ENCODE measurements around the gene CDKAL1.
"Not testable (repeated sequence)": the region's sequence is repeated elsewhere in the genome, so short reads cannot be mapped to it uniquely, and the experiment has no call there.

Gene CDKAL1

GRCh38 chr6:20708367-20709124 is 174.3 kb downstream of the CDKAL1 start:
- DNase-seq (ENCODE audit: low read depth), result no peak

GRCh38 chr6:20709451-20709850 is 175.2 kb downstream of the CDKAL1 start:
- no peak for DNase-seq (ENCODE audit: low read depth)

DNA sequence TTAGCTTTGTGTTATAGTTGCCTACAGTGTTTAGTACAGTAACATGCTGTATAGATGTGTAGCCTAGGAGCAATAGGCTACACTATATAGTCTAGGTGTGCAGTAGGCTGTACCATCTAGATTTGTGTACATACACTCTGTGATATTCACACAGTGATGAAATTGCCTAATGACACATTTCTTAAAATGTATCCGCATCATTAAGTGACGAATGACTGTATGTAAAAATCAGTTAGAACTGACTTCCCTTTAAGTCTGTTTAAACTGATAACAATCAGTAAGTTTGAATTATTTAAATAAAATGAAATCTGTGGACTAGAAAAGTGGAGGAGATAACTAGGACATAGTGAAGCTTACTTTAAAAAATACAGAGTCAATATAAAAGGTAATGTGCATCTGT is 176.1 kb downstream of the CDKAL1 start:
- no peak for DNase-seq (ENCODE audit: low read depth)

DNA sequence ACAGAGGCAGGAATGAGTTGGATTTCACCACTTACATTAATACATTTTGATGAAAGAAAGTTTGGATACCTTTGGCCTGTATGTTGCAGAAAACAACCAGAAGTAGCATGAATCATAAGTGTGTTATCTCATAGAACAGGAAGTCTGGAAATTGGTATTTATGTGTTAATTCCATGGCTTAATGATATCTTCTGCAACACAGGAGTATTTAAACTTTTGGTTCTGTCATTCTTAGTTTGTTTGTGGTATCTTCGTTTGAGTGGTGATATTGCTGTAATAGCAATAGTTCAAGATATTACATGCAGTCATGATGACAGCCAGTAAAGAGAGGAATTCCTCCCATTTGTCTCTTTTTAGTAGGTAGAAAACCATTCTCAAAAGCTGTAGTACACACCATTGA is 177.3 kb downstream of the CDKAL1 start:
- DNase-seq (ENCODE audit: low read depth), result no peak

DNA sequence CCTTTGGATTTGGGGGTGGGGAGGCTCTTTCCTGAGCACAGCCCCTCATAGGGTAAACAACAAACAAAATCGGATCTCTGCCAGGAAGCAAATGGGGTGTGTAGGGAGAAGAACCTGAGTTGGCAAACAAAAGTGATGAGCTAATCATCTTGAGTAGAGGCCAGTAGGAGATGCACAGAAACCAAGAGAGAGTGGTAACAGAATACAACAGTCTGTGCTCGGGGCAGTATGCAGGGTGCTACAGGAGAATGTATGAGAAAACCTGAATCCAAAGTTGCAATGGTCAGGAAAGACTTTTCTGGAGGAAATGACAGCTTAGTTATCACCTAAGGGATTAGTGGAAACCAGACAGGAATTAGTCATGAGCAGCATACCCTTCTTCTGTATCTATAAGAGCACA is 177.8 kb downstream of the CDKAL1 start:
- no peak for DNase-seq (ENCODE audit: low read depth)

GRCh38 chr6:20715135-20715806 is 181.0 kb downstream of the CDKAL1 start:
- no peak for DNase-seq (ENCODE audit: low read depth)

- no peak for DNase-seq (ENCODE audit: low read depth)
Observed at GRCh38 chr6:20716865-20717264, 182.6 kb downstream of the CDKAL1 start.

DNA sequence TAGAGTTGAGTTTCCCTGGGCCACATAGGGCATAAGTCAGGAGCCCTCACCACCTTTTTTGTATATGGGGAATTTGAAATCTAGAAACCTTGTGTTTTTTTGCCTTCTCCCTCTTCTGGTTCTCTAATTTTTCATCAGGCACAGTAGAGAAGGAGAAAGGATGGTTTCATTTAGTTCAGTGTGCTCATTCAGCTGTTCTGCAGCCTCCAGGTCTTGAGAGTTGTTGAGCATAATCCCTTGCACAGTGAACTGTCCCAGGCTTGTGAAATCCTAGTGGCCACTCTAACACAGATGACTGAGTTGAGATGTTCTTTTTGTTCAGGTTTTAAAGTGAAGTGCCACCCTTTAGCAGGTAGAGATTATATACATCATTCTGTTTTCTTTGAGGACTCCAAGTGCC is 183.5 kb downstream of the CDKAL1 start:
- no peak for DNase-seq (ENCODE audit: low read depth)

GRCh38 chr6:20718705-20719653 is 184.7 kb downstream of the CDKAL1 start:
- no peak for DNase-seq (ENCODE audit: low read depth)

DNA sequence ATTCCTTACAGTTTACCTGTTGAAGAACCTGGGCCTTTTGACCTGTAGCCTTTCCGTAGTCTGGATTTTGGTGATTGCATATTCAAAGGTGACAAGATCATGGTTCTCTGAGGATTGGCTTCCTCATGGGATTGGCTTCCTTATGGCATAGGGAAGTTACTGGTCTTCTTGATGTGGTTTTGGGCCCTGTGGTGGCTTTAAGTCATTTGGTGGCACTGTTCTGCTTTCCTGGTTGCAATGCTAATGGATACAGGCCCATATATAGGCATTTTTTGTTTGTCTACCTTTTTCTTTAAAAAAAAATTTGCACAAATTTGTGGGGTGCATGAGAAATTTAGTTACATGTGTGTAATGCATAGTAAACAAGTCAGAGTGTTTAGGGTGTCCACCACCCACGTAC is 185.7 kb downstream of the CDKAL1 start:
- DNase-seq (ENCODE audit: low read depth), result no peak

DNA sequence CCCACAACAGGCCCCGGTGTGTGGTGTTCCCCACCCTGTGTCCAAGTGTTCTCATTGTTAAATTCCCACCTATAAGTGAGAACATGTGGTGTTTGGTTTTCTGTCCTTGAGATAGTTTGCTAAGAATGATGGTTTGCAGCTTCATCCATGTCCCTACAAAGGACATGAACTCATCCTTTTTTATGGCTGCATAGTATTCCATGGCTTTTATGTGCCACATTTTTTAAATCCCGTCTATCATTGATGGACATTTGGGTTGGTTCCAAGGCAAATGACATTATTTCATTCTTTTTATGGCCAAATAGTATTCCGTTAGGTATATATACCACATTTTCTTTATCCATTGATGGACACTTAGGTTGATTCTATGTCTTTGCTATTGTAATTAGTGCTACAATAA is 186.9 kb downstream of the CDKAL1 start:
- DNase-seq (ENCODE audit: low read depth), result not testable (repeated sequence)

- DNase-seq (ENCODE audit: low read depth), result no peak
Observed at GRCh38 chr6:20722455-20722854, 188.2 kb downstream of the CDKAL1 start.

DNA sequence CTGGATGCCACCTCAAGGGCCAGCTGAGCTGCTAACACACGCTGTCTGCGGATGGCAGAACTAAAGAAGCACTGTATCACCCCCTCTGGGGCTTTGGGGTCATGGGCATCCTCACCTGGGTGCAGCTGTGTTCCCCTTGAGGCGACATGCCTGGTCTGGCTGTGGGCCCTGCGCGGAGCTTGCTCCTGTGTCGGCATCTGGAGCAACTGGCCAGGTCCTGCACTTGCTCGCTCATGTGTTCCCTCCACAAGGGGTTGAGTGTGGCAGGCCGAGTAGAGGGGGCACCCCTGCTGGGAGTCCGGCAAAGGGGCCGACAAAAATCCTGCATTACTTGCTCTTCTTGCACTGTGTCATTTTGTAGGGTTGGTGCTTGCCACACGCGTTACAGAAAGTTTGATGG is 189.0 kb downstream of the CDKAL1 start:
- no peak for DNase-seq (ENCODE audit: low read depth)

DNA sequence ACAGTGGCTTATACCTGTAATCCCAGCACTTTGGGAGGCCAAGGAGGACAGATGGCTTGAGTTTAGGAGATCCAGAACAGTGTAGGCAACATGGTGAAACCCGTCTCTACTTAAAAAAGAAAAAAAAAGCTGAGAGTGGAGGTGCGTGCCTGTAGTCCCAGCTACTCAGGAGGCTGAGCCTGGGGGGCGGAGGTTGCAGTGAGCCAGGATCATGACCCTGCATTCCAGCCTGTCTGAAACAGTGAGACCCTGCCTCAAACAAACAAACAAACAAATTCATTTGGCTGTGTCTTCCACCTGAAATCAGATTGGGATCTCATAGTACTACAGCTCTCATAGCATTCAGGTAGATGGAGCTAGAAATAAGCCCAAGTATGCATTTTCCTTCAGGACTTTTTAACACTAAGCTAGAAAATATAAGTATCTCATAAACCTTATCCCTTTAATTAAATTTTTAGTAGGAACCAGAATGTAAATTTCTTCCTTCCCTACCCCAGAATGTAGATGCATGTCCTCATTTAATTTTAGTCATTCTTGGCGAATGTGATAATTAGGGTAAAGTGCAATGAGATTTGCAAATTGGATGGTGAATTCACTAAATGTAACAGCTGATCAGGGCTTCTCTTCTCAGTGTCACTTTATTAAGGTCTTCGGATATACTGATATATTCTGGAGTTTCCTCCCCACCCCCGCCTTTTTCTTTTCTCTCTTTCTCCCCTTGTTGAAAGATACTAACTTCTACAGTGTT is 190.4 kb downstream of the CDKAL1 start:
- DNase-seq (ENCODE audit: low read depth), result no peak

- not testable (repeated sequence) for DNase-seq (ENCODE audit: low read depth)
Observed at GRCh38 chr6:20725235-20725634, 191.0 kb downstream of the CDKAL1 start.

DNA sequence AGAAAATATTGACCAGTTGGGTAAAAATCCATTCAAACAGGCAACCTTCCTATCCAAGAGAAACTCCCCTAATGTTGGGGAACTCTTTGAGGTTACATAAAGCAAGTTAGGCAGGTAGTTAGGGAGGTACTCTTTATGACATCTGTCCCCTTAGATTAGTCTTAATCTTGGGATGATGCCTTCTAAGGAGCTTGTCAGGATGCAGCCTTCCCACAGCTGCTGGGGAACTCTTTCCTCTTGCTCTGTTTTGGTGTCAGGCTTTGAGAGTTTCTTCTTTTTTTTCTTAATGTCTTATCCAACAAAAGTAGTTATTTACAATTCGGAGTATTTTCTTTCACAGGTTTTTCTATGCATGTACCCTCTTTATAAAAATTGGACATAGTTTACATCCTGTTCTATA is 194.8 kb downstream of the CDKAL1 start:
- no peak for DNase-seq (ENCODE audit: low read depth)

DNA sequence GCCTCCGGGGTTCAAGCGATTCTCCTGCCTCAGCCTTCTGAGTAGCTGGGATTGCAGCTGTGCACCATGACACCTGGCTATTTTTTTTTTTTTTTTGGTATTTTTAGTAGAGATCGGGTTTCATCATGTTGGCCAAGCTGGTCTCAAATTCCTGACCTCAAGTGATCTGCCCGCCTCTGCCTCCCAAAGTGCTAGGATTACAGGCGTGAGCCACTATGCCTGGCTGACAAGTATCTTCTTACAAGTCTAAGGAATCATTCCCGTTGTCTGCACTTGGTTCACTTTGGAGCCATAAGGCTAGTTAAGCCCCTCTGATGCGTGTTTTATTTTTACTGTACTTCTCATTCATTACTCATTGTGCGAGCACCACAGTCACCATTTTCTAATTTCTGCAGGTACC is 198.1 kb downstream of the CDKAL1 start:
- not testable (repeated sequence) for DNase-seq (ENCODE audit: low read depth)

GRCh38 chr6:20732896-20733295 is 198.6 kb downstream of the CDKAL1 start:
- DNase-seq (ENCODE audit: low read depth), result no peak

- no peak for DNase-seq (ENCODE audit: low read depth)
Observed at GRCh38 chr6:20737912-20738311, 203.7 kb downstream of the CDKAL1 start.

DNA sequence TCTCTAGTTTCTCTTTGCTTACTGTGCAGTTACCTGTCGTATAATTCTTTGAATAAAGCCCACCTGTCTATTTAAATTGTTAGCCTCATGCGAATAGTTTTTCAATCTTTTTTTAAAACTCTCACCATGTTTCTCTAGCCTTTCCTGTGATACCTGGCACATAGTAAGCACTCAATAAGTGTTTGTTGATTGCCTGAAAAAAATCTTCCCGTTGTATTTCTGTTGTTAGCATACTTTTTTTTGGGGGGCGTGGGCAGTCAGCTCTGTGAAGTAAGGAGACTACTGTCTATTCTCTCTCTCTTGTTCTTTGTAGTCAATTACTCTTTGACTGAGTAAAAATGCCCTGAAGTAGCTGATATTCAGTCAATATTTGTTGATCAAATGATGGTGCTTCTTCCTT is 205.8 kb downstream of the CDKAL1 start:
- no peak for DNase-seq (ENCODE audit: low read depth)

- DNase-seq (ENCODE audit: low read depth), result no peak
Observed at GRCh38 chr6:20740727-20741126, 206.5 kb downstream of the CDKAL1 start.

GRCh38 chr6:20741490-20741889 is 207.2 kb downstream of the CDKAL1 start:
- no peak for DNase-seq (ENCODE audit: low read depth)

Measured in HS-5 (cell line).